Epithelial cell of proximal tubule (primary cell): ENCODE results near the gene ARPC4. TPM values are rescaled to one million over a fixed set of nuclear protein-coding genes. Genes with fewer than 3 reads are reported as not detected.

Experiments used
- DNase-seq: peaks from one replicate; pipeline ENCODE4 v3.0.0-alpha.2; 2011; ENCODE audit warnings: low read depth
- H3K4me3 ChIP-seq: 2 replicates; pipeline ENCODE4 v1.5.1; 2011; ENCODE audit warnings: low read depth, mild to moderate bottlenecking, low read length
- total RNA-seq: library from RNA; depleted of rRNA; stranded (reverse); fragments of >200 nt; gene quantifications from 2 replicates; pipeline ENCODE4 v1.2.3, GENCODE V29; 2015
- TF ChIP-seq, protein P1 (sequence below): conservative IDR thresholded peaks from 2 replicates; pipeline ENCODE4 v1.5.1; 2012; ENCODE audit warnings: low read depth, mild to moderate bottlenecking, low read length

Gene ARPC4
- total RNA-seq, 1 donor from 2014 or later = 153 TPM

DNA sequence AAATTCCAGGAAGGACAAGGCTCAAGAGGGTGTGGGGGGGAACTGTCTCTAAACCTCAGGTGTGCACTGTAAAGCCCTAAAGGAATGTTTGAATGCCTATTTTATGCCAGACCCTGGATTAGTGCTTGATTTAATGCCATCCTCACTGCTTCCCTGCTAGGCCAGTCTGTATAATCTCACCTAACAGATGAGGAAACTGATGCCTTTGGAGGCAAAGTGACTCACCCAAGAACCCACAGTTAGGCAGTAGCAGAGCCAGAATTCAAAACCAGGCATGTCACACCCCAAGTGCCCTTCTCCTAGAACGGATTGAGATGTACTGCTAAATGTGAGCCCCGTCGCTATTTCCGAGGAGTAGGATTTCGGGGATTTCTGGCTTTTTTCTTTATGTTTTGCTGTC lies 31.0 kb upstream of the ARPC4 start:
- DNase-seq = no peak
- H3K4me3 ChIP-seq = no peak overlapping the region
- TF ChIP-seq, protein P1, sequence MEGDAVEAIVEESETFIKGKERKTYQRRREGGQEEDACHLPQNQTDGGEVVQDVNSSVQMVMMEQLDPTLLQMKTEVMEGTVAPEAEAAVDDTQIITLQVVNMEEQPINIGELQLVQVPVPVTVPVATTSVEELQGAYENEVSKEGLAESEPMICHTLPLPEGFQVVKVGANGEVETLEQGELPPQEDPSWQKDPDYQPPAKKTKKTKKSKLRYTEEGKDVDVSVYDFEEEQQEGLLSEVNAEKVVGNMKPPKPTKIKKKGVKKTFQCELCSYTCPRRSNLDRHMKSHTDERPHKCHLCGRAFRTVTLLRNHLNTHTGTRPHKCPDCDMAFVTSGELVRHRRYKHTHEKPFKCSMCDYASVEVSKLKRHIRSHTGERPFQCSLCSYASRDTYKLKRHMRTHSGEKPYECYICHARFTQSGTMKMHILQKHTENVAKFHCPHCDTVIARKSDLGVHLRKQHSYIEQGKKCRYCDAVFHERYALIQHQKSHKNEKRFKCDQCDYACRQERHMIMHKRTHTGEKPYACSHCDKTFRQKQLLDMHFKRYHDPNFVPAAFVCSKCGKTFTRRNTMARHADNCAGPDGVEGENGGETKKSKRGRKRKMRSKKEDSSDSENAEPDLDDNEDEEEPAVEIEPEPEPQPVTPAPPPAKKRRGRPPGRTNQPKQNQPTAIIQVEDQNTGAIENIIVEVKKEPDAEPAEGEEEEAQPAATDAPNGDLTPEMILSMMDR = no peak

DNA sequence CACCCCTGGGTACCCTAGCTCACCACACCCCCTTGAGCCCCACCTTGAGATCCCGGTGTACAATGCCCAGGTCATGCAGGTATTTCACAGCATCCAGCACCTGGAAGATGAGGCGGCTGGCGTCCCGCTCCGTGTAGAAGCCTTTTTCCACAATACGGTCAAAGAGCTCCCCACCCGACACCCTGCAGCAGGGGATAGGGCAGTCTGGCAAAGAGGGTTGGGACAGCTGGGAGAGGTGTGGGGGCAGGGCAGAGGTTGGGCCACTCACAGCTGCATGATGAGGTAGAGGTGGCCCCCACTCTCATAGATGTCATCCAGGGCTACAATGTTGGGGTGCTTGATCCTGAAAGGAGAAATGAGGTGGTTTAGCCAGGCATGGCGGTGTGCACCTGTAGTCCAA lies 30.0 kb upstream of the ARPC4 start:
- no peak for DNase-seq
- no peak overlapping the region for H3K4me3 ChIP-seq
- TF ChIP-seq, protein P1 = no peak

DNA sequence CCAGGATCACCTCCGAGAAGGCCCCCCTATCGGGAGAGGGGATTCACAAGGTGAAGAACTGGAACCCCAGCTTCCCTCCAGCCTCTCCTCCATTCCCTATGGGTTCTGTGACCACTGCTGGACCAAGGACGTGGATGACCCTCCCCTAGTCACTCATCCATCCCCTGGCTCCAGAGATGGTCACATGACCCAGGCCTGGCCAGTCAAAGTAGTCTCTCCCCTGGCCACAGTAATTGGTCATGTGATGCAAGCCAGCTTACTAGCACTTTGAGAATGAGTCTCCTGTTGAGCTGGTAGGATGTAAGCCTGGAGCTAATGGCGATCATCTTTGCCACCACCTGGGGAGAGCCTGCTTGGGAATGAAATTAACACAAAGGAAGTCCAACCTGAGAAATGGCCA lies 27.0 kb upstream of the ARPC4 start:
- no peak overlapping the region for H3K4me3 ChIP-seq
- DNase-seq = no peak
- TF ChIP-seq, protein P1 = no peak

DNA sequence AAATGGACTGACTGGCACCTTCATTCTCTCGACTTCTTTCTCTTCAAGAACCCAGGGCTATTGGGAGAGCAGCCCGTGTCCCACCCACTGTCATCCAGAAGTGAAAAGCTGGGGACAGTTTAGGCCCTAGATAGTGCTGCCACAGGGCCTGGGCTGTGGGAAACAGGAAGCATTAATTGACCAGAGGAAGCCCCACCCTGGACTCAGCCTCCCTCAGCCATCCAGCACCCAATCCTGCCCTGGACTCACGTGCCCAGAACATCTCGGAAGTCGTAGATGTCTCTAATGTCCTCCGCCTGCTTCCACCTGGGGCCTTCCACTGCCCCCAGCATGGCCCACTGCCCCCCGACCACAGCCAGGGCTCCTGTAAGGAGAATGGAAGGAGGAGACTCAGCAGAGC lies 25.5 kb upstream of the ARPC4 start:
- H3K4me3 ChIP-seq = no peak overlapping the region
- no peak for DNase-seq
- TF ChIP-seq, protein P1 = no peak

DNA sequence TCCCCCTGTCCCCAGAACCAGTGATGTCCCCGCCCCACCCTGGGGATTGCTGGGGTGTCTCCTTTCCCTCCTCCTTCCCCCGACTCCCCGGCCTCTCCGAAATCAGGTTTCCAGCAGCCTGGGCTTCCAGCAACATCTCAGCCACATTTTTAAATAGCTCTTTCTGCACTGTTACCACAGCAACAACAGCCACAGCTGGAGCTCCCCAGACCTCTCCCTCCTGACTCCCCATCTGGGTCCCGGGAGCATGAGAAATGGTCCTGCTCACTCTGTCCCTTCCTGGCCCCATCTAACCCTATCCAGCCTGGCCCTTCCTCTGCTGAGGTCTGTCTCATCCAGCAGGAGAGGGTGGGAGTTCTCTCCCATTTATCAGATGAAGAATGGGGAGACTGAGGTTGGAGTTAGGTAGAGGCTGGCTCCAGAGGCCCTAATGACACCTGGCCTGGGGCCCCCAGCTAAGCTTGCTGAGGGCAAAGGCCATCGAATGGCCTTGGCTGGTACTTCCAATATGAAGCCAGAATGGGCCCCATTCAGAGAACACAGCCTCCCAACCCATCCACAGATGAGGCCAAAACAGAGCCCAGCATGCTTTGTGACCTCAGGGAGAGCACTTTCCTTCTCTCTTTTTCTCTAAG lies 24.6 kb upstream of the ARPC4 start:
- no peak overlapping the region for H3K4me3 ChIP-seq
- TF ChIP-seq, protein P1 = no peak
- no peak for DNase-seq

DNA sequence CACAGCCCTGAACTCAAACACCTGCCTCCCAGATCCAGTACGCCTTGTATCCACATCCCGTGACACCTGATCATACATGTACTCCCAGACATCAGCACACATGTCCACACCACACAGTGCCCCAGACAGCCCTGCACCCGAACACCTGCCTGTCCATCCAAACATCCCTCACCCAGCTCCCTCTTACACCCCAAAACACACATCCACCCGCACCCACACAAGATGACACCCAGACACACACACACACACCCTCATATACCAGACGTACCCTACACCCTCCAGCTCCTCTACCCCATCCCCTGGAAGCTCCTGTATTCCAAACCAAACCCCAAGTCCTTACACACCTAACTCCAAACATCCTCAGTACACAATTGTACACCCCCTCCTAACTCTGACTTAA lies 23.9 kb upstream of the ARPC4 start:
- TF ChIP-seq, protein P1 = no peak
- no peak for DNase-seq
- H3K4me3 ChIP-seq = peak overlapping the region; percentile 74
